NT2/D1 (cell line): ENCODE data around the gene MAP3K5.
"Not testable (repeated sequence)": the region's sequence is repeated elsewhere in the genome, so short reads cannot be mapped to it uniquely, and the experiment has no call there.

Experiments used
- DNase-seq: peaks from one replicate; pipeline ENCODE4 v3.0.0-alpha.2; 2011; ENCODE audit warnings: low read depth, low spot score
- H3K27me3 ChIP-seq: 2 replicates; pipeline ENCODE4 v1.6.0; 2011; ENCODE audit warnings: mild to moderate bottlenecking; ENCODE audit not compliant: insufficient read length, insufficient read depth
- H3K36me3 ChIP-seq: 2 replicates; pipeline ENCODE4 v1.6.1; 2011; ENCODE audit warnings: mild to moderate bottlenecking, low read length, mixed read lengths; ENCODE audit not compliant: insufficient read depth, insufficient read length
- H3K4me1 ChIP-seq: 2 replicates; pipeline ENCODE4 v1.5.1; 2011; ENCODE audit not compliant: insufficient read depth, insufficient read length
- H3K4me3 ChIP-seq: 2 replicates; pipeline ENCODE4 v1.5.1; 2011; ENCODE audit warnings: low read depth; ENCODE audit not compliant: insufficient read length
- H3K9ac ChIP-seq: 2 replicates; pipeline ENCODE4 v1.6.0; 2011; ENCODE audit warnings: low read depth; ENCODE audit not compliant: insufficient read length
- H3K9me3 ChIP-seq: 2 replicates; pipeline ENCODE4 v1.5.1; 2011; ENCODE audit warnings: mild to moderate bottlenecking, low read length; ENCODE audit not compliant: insufficient read depth
- SUZ12 ChIP-seq: IDR thresholded peaks from 2 replicates; pipeline ENCODE4 v1.6.1; 2011; ENCODE audit not compliant: insufficient read length, insufficient read depth; ENCODE audit errors: extremely low read depth
- YY1 ChIP-seq: IDR thresholded peaks from 2 replicates; pipeline ENCODE4 v1.6.1; 2011; ENCODE audit not compliant: insufficient read length, insufficient read depth
- ZNF274 ChIP-seq: IDR thresholded peaks from 2 replicates; pipeline ENCODE4 v1.6.1; 2011; ENCODE audit warnings: mild to moderate bottlenecking, low read depth, low read length

Gene MAP3K5

DNA sequence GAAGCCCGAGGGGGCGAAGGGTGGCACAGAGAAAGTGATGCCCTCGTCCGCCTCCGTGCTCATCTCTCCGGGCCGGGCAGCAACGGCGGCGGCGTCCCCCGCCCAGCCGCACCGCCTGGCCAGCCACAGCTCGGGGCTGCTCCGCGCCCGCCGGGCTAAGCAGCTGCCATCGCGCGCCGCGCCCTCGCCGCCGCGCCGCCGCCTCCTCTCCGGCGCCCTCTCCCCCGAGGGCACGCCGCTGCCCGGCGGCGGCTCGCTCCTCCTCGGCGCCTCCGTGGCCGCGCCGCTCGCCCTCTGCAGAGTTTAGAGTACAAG, 225 bp downstream of the MAP3K5 start:
- no peaks in the 10 kb centered on the region for H3K4me1 ChIP-seq
- H3K27me3 ChIP-seq = peaks cover 17% of the 10 kb centered on the region
- peak overlapping the region; percentile 86 for H3K9ac ChIP-seq
- no peak for TF ChIP-seq ZNF274
- TF ChIP-seq SUZ12 = no peak
- TF ChIP-seq YY1 = no peak
- no peak for DNase-seq
- H3K36me3 ChIP-seq = no peaks in the 10 kb centered on the region
- H3K4me3 ChIP-seq = peak overlapping the region; percentile 81
- H3K9me3 ChIP-seq = peaks cover 10% of the 10 kb centered on the region; the same call in 1 of the 2 replicates

GRCh38 chr6:136791296-136792094, 782 bp downstream of the MAP3K5 start:
- TF ChIP-seq YY1 (no peak), SUZ12 (no peak), ZNF274 (no peak)
- DNase-seq = no peak
- H3K36me3 ChIP-seq = no peaks in the 10 kb centered on the region
- H3K27me3 ChIP-seq = peaks cover 17% of the 10 kb centered on the region
- peak overlapping the region; percentile 81 for H3K4me3 ChIP-seq
- peak overlapping the region; percentile 86 for H3K9ac ChIP-seq
- H3K4me1 ChIP-seq = no peaks in the 10 kb centered on the region
- peaks cover 10% of the 10 kb centered on the region; the same call in 1 of the 2 replicates for H3K9me3 ChIP-seq

DNA sequence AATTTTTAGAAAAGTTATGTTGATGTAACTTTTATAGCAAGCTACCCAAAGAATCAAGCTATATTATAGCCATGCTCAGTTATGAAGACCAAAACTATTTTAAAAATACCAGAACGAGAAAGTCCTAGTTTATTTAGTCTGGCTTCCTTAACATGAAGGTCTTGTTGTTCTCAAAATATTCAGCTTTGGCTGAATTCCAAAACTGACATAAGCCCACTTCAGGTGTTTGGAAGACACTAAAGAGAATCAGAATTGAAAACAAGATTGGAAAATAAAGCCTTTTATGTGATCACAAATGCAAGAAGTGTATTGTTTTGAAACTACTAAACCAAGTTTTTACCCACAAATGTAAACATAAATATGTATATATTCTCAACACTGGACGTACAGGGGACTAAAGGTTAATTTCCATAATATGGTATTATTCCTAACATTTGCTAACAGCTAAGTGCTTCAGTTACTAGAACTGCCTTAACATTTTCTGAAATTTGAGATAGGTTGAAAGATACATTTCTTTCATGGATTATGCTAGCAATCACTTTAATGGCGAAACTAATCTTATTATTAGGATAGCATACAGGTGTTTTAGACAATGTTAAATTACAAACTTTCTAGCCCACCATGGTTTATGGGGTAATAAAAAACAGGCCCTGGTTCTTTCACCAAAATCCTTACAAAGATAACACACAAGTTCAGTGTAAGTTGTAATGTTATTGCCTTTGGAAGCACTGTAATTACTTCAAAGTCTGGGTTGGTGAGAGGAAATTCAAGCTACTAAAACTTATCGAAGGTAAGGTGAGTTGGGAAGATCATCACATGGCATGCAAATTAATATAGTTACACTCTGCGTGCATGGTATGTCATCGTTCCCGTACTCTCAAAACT, 1.6 kb downstream of the MAP3K5 start:
- Histone ChIP-seq H3K4me1 (no peaks in the 10 kb centered on the region), H3K27me3 (peaks cover 17% of the 10 kb centered on the region), H3K9me3 (peaks cover 10% of the 10 kb centered on the region; the same call in 1 of the 2 replicates), H3K36me3 (no peaks in the 10 kb centered on the region), H3K9ac (no peak overlapping the region), H3K4me3 (no peak overlapping the region)
- TF ChIP-seq SUZ12 (no peak), YY1 (no peak)
- DNase-seq = no peak

- not testable (repeated sequence) for H3K4me1 ChIP-seq, DNase-seq, H3K36me3 ChIP-seq, H3K4me3 ChIP-seq, H3K9ac ChIP-seq, H3K9me3 ChIP-seq
- peaks cover 17% of the 10 kb centered on the region for H3K27me3 ChIP-seq
Observed at GRCh38 chr6:136789440-136789839, 2.8 kb downstream of the MAP3K5 start.

DNA sequence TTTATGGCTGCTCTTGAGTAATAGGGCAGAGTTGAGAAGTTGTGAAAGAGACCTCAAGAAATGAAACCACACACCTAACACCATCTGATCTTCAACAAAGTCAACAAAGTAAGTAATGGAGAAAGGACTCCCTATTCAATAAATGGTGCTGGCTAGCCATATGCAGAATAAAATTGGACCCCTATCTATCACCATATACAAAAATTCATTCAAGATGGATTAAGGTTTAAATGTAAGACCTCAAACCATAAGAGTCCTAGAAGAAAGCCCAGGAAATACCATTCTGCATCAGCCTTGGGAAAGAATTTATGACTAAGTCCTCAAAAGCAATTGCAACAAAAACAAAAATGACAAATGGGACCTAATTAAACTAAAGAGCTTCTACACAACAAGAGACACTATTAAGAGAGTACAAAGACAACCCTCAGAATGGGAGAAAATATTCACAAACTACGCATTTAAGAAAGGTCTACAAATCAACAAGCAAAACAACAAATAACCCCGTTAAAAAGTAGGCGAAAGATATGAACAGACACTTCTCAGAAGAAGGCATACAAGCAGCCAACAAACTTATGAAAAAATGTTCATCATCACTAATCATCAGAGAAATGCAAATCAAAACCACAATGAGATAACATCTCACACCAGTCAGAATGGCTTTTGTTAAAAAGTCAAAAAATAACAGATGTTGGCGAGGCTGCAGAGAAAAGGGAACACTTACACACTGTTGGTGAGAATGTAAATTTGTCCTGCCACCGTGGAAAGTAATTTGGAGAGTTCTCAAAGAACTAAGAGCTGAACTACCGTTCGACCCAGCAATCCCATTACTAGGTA, 4.0 kb downstream of the MAP3K5 start:
- H3K36me3 ChIP-seq = no peaks in the 10 kb centered on the region
- peaks cover 1% of the 10 kb centered on the region for H3K4me1 ChIP-seq
- H3K4me3 ChIP-seq = no peak overlapping the region
- H3K27me3 ChIP-seq = peaks cover 13% of the 10 kb centered on the region
- H3K9me3 ChIP-seq = peaks cover 10% of the 10 kb centered on the region; the same call in 1 of the 2 replicates
- no peak overlapping the region for H3K9ac ChIP-seq
- no peak for DNase-seq
- no peak for TF ChIP-seq ZNF274
- no peak for TF ChIP-seq SUZ12
- no peak for TF ChIP-seq YY1

DNA sequence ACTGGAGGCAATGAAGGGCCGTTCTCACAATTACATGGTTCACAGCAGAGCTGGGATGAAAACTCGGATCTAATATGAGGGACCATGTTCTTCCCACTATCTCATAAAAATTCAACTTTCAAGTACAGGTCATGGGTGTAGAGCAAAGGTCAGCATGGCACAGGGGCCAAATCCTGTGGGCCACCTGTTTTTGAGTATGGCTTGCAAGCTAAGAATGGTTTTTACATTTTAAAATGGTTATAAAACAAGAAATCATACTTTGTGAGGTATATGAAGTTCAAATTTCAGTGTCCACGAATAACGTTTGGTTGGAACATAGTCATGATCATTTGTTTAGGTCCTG, 4.6 kb downstream of the MAP3K5 start:
- TF ChIP-seq ZNF274 (no peak), YY1 (no peak), SUZ12 (no peak)
- peaks cover 1% of the 10 kb centered on the region for H3K4me1 ChIP-seq
- H3K36me3 ChIP-seq = no peaks in the 10 kb centered on the region
- H3K27me3 ChIP-seq = peaks cover 11% of the 10 kb centered on the region
- H3K4me3 ChIP-seq = no peak overlapping the region
- no peak for DNase-seq
- H3K9me3 ChIP-seq = peaks cover 10% of the 10 kb centered on the region; the same call in 1 of the 2 replicates
- no peak overlapping the region for H3K9ac ChIP-seq

DNA sequence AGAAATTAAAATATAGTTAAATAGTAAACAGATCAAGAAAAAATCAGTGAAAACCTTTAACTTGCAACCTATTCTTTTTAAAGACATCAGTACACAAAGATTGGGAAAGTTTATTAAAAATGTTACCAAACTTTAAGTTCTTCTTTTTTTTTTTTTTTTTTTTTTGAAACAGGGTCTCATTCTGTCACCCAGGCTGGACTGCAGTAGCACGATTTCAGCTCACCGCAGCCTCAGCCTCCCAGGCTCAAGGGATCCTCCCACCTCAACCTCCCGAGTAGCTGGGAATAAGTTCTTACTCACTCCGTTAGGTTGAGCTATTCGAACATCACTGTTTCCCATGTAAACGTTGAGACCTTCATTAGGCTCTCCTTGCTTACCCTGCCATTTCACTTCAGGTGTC, 5.6 kb downstream of the MAP3K5 start:
- no peak overlapping the region for H3K4me3 ChIP-seq
- no peak for TF ChIP-seq YY1
- TF ChIP-seq ZNF274 = no peak
- no peak for DNase-seq
- H3K9ac ChIP-seq = no peak overlapping the region
- H3K27me3 ChIP-seq = peaks cover 7% of the 10 kb centered on the region
- H3K4me1 ChIP-seq = peaks cover 1% of the 10 kb centered on the region
- H3K36me3 ChIP-seq = no peaks in the 10 kb centered on the region
- peaks cover 10% of the 10 kb centered on the region; the same call in 1 of the 2 replicates for H3K9me3 ChIP-seq
